ENCODE results near the gene ORAI3. TPM values are rescaled to one million over a fixed set of nuclear protein-coding genes. Genes with fewer than 3 reads are reported as not detected.

ORAI3 gene
- total RNA-seq, 1 donor from 2014 or later: 27.0 TPM

GRCh38 chr16:30951193-30951592, 2.3 kb downstream of the ORAI3 start:
- intact Hi-C loops (cut with DNase I): no loop called here
- no peaks in the 10 kb centered on the region for H3K36me3 ChIP-seq
- H3K27me3 ChIP-seq: no peaks in the 10 kb centered on the region
- peak overlapping the region; percentile 98 for H3K27ac ChIP-seq
- TF ChIP-seq POLR2A (IDR thresholded peaks at IDR 0.05): no peak
- no peak for TF ChIP-seq POLR2AphosphoS5 (IDR thresholded peaks at IDR 0.05; ENCODE audit: insufficient read depth in 1 of 2, low read depth in 1 of 2)
- TF ChIP-seq, protein P1, sequence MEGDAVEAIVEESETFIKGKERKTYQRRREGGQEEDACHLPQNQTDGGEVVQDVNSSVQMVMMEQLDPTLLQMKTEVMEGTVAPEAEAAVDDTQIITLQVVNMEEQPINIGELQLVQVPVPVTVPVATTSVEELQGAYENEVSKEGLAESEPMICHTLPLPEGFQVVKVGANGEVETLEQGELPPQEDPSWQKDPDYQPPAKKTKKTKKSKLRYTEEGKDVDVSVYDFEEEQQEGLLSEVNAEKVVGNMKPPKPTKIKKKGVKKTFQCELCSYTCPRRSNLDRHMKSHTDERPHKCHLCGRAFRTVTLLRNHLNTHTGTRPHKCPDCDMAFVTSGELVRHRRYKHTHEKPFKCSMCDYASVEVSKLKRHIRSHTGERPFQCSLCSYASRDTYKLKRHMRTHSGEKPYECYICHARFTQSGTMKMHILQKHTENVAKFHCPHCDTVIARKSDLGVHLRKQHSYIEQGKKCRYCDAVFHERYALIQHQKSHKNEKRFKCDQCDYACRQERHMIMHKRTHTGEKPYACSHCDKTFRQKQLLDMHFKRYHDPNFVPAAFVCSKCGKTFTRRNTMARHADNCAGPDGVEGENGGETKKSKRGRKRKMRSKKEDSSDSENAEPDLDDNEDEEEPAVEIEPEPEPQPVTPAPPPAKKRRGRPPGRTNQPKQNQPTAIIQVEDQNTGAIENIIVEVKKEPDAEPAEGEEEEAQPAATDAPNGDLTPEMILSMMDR (IDR thresholded peaks at IDR 0.05): no peak
- no peak overlapping the region for H3K4me3 ChIP-seq
- no peaks in the 10 kb centered on the region for H3K9me3 ChIP-seq
- peaks cover 53% of the 10 kb centered on the region for H3K4me1 ChIP-seq
- no peak for DNase-seq (ENCODE audit: extremely low spot score in 2 of 2)

GRCh38 chr16:30951750-30952149, 2.9 kb downstream of the ORAI3 start:
- DNase-seq (ENCODE audit: extremely low spot score in 2 of 2): no peak
- Histone ChIP-seq H3K4me3 (no peak overlapping the region), H3K27me3 (no peaks in the 10 kb centered on the region), H3K4me1 (peaks cover 57% of the 10 kb centered on the region), H3K9me3 (no peaks in the 10 kb centered on the region), H3K27ac (peak overlapping the region; percentile 98), H3K36me3 (no peaks in the 10 kb centered on the region)
- intact Hi-C loops (cut with DNase I): no loop called here
- no peak for TF ChIP-seq POLR2A (IDR thresholded peaks at IDR 0.05)
- TF ChIP-seq, protein P1 (IDR thresholded peaks at IDR 0.05): no peak
- peak in 1 of 2 donors; percentile 40 for TF ChIP-seq POLR2AphosphoS5 (IDR thresholded peaks at IDR 0.05; ENCODE audit: insufficient read depth in 1 of 2, low read depth in 1 of 2)

DNA sequence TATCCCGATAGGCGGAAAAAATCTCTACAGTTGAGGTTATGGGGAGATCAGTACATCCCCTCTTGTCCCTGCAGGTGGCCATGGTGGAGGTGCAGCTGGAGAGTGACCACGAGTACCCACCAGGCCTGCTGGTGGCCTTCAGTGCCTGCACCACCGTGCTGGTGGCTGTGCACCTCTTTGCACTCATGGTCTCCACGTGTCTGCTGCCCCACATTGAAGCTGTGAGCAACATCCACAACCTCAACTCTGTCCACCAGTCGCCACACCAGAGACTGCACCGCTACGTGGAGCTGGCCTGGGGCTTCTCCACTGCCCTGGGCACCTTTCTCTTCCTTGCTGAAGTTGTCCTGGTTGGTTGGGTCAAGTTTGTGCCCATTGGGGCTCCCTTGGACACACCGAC, 4.2 kb downstream of the ORAI3 start:
- peak overlapping the region; percentile 20 for H3K27ac ChIP-seq

GRCh38 chr16:30953511-30954124, 4.8 kb downstream of the ORAI3 start:
- Histone ChIP-seq H3K27ac (peak overlapping the region; percentile 20), H3K4me3 (no peak overlapping the region), H3K4me1 (peaks cover 58% of the 10 kb centered on the region), H3K9me3 (no peaks in the 10 kb centered on the region), H3K36me3 (no peaks in the 10 kb centered on the region), H3K27me3 (no peaks in the 10 kb centered on the region)
- DNase-seq (ENCODE audit: extremely low spot score in 2 of 2): no peak
- intact Hi-C loops (cut with DNase I): no loop called here
- TF ChIP-seq POLR2A (IDR thresholded peaks at IDR 0.05) (no peak), POLR2AphosphoS5 (IDR thresholded peaks at IDR 0.05; ENCODE audit: insufficient read depth in 1 of 2, low read depth in 1 of 2) (no peak)
- TF ChIP-seq, protein P1 (IDR thresholded peaks at IDR 0.05): peak in 2 of 3 experiments; percentile 22 to 31

More for the DNA sequence above, 4.2 kb downstream of the ORAI3 start:
- Histone ChIP-seq H3K4me3 (no peak overlapping the region), H3K36me3 (no peaks in the 10 kb centered on the region), H3K9me3 (no peaks in the 10 kb centered on the region), H3K27me3 (no peaks in the 10 kb centered on the region), H3K4me1 (peaks cover 54% of the 10 kb centered on the region)
- intact Hi-C loops (cut with DNase I): no loop called here
- no peak for DNase-seq (ENCODE audit: extremely low spot score in 2 of 2)
- TF ChIP-seq POLR2A (IDR thresholded peaks at IDR 0.05) (no peak), POLR2AphosphoS5 (IDR thresholded peaks at IDR 0.05; ENCODE audit: insufficient read depth in 1 of 2, low read depth in 1 of 2) (no peak)
- TF ChIP-seq, protein P1 (IDR thresholded peaks at IDR 0.05): no peak

- H3K4me1 ChIP-seq: peaks cover 65% of the 10 kb centered on the region
- intact Hi-C loops (cut with DNase I): no loop called here
Measured at GRCh38 chr16:30954993-30955392, 6.1 kb downstream of the ORAI3 start.

More at GRCh38 chr16:30954993-30955392, 6.1 kb downstream of the ORAI3 start:
- Histone ChIP-seq H3K27ac (no peak overlapping the region), H3K9me3 (no peaks in the 10 kb centered on the region), H3K4me3 (no peak overlapping the region), H3K36me3 (peaks cover 0 to 4% of the 10 kb centered on the region in 2 donors), H3K27me3 (no peaks in the 10 kb centered on the region)
- TF ChIP-seq POLR2AphosphoS5 (IDR thresholded peaks at IDR 0.05; ENCODE audit: insufficient read depth in 1 of 2, low read depth in 1 of 2): no peak
- TF ChIP-seq, protein P1 (IDR thresholded peaks at IDR 0.05): no peak
- no peak for TF ChIP-seq POLR2A (IDR thresholded peaks at IDR 0.05)
- DNase-seq (ENCODE audit: extremely low spot score in 2 of 2): no peak

Data from vagina (tissue), 2 donors.